CD4-positive, alpha-beta T cell treated with Interferon gamma for 1 hour (primary cell): Measurements from ENCODE around the gene TACC2.

Experiments used
- DNase-seq: peaks from one replicate; pipeline ENCODE4 v3.0.0-alpha.2; 2020

The TACC2 gene

DNA sequence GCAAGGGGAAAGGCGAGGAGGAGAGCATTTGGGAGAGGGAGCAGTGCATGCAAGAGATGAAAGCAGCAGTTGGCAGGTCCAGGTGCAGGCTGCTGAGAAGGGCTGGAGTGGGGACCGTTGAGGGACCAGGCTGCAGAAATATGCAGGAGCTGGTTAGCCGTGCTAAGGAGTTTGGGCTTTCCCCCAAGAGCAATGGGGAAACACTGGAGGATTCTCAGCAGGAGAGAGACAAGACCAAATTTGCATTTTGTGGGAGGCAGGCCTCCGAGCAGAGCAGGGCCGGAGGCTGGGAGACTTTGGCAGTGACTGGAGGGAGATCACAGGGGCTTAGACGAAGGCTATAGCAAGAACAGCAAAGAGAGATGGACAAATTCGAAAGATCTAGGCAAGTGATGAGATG is 293.9 kb downstream of the TACC2 start:
- no peak for DNase-seq

GRCh38 chr10:122285506-122286444 is 296.8 kb downstream of the TACC2 start:
- no peak for DNase-seq

DNA sequence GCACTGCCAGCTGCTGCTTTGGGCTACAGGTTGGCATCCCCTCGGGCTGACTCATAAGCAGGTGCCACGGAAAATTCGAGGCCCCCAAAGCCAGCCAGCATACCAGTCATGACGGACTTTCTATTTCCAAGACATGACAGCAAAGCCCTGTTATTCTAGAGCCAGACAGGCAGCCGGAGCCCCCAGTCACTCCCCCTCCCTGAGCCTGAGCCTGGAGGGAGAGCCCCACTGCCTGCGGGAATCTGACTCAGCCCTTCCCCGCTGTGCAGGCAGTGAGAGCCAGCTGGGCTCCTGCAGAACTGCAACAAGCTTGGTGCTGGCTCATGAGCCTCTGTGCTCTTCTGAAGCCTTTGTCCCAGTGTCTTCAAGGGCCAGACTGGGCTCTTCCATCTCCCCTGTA is 297.9 kb downstream of the TACC2 start:
- DNase-seq: no peak

DNA sequence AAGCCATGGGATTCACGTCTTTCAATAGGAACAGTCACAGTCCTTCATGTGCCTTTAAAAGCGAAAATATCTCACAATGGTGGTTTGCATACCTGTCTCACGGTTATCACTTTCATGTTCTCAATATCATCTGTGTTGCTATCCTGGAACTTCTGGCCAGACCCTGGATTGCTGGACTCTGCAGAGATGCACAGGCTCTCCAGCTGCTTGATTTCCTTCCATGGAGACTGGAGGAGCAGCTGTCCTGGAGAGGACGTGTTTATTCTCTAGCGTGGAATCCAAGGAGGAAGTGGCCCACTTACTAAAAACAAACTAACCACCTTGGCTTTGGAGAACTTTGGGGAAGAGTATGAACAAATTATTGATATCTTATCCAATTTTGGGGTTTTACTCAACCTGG is 298.6 kb downstream of the TACC2 start:
- DNase-seq: no peak

- DNase-seq: no peak
Observed at GRCh38 chr10:122288262-122288661, 299.3 kb downstream of the TACC2 start.

DNA sequence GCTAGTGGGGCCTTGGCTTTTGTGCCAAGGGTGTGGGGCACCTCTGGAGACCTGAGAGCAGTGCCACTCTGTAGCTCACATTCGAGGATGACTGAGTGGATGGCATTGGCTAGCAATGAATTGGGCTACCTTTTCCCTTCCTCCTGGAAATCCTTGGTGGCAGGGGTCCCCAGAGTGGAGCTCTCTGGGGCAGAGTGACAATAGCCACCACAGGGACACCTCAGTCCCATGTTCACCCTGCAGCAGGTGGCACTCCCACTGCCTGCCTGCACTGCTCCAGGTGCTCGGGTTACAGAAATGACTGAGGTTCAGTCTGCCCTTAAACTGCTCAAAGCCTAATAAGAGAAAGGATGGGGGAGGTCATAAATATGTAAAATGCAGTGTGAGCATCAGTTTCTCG is 300.0 kb downstream of the TACC2 start:
- no peak for DNase-seq

DNA sequence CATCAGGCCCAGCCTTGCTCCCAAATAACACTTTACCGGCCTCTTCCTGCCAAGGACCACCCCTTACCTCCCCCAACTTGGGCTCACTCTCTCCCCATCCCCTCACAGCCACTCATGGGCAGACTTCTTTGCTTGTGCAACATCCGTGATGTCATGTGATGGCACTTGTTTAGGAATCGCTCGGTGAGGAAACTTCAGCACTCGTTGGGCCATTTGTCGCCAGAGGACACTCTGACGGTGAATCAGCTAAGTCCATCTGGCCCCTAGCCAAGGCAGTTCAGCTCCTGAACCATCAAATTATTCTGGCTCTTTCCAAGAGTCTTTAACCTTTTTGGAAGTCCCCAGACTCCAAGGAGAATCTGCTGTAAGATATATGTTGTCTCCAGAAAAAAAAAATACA is 301.4 kb downstream of the TACC2 start:
- no peak for DNase-seq

DNA sequence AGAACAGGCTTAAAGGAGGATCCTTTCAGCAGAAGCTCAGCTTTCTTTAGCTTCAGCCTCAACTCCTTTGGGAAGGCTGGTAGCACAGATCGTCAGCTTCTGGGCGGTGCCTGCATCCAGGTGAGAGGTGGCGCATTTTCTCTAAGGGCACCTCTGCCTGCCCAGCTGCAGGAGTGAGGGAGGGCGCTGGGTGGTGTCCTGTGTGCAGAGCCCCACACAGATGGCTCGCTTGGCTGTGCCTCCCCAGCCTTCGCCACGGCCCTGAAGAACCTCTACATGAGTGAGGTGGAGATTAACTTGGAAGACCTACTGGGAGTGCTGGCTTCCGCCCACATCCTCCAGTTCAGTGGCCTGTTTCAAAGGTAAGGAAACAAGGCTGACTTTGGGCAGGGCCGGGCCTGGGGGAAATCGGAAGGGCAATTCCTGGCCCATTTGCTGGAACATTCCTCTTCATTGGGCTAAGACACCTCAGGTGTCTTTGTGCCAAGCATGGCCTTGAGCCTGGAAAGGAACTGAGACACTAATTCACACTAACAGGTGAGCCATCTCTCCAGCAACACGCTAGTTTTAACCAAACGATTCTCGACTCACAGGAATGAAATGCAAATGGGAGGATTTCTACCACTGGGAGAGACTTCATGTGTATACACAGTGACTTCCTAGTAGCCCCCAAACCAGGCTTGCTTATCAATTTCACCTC is 302.0 kb downstream of the TACC2 start:
- no peak for DNase-seq

DNA sequence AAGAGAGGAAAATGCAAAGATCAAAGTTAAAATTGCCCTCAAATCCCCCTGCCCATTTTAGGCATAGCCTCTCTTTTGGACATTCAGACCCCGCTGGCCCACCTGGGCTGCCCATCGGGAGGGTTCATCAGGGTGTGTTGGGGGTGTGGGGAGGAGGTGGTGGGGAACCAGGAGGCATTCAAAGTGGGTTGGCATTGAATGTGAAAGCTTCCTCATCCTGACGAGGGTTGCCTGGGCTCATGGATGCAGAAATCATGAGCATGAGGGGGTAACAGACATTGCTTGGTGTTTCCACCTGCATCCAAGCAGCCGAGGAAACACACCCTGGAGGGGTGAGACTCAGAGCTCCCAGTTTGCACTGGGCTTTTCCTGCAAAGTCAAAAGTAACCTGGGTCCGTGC is 302.8 kb downstream of the TACC2 start:
- DNase-seq: no peak

DNA sequence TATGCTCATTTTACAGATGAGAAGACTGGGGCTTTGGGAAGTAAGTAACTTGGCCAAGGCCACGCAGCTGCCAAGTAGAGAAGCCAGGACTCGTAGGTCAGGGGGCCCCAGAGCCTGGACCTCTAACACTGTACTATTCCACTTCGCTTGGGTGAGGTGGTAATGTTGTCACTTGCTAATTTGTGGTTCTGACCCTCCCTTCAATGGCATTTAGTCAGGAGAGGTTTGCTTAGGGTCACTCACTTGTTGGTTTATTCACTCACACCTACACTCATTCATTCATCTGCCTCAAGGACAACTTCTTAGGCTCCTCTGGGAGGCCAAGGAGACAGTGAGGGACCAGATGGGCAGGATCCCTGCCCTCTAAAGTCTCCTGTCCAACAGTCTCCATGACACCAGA is 303.4 kb downstream of the TACC2 start:
- no peak for DNase-seq

DNA sequence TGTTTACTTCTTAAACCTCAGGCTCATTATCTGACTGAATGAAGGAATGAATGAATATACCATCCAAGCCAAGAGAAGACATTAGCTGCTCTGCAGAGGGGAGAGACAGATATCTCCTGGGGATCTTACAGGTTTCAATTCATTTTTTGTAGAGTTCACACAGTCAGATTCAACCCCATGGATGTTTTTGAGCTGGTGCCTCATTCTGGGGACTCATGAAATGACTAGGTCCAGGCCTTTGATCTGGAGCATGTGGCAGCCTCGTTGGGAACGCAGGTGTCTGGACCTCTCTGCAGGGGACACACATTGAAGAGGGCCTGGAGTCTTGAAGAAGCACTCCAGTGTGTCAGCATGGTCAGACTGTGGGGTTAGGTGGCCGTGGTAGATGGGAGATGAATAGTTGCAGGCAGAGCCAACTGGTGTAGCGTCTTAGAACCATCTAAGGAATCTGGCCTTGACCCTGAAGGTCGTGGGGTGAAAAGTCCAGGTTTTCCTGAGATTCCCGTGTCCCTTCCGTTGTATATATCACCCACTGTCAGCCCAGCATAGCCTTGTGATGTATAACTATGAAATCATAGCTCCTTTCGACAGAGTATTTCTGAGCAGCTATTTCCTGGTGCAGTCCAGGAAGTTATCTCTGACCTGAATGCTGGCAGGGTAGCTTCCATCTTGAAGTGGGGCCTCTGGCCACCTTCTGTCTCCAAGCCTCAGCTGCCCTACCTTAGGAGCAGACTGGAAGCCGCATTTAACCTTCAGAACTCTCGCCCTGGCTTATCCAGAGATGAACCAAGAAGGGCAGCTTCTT is 304.4 kb downstream of the TACC2 start:
- no peak for DNase-seq

DNA sequence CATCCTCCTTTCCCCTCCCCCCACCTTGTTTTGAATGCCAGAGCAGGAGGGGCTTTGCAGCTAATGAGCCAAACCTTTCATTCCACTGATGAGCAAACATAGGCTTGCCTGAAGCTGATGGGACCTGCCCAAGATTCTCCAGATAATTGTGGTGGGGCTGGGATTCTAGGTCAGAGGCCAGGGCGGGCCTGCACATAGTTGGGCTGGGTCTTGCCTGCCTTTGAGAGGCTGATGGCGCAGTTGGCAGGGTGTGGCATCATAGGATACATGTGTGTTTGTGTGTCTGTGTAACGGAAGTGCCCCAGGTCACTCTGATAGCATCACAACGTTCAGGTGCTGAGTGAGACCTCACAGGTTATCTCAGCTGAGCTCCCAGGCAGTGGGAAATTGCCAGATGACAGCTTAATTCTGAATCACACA is 305.0 kb downstream of the TACC2 start:
- DNase-seq: no peak

GRCh38 chr10:122294511-122295450 is 305.8 kb downstream of the TACC2 start:
- no peak for DNase-seq

DNA sequence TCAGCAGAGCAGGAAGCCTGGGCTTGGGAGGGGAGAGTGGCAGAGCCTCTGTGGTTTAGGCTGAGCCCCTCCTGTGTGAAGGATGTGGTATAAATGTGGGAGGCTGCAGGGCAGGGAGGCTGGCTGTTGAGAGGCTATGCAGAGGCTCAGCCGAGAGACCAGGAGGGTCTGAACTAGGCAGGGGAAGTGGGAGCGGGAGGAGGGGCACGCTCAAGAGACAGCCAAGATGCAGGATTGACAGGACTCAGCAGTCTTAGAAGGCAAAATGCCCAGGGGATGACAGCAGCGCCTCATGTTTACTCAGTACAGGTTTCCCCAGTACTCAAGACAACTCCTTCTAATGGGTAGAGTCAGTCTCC is 306.5 kb downstream of the TACC2 start:
- no peak for DNase-seq

DNA sequence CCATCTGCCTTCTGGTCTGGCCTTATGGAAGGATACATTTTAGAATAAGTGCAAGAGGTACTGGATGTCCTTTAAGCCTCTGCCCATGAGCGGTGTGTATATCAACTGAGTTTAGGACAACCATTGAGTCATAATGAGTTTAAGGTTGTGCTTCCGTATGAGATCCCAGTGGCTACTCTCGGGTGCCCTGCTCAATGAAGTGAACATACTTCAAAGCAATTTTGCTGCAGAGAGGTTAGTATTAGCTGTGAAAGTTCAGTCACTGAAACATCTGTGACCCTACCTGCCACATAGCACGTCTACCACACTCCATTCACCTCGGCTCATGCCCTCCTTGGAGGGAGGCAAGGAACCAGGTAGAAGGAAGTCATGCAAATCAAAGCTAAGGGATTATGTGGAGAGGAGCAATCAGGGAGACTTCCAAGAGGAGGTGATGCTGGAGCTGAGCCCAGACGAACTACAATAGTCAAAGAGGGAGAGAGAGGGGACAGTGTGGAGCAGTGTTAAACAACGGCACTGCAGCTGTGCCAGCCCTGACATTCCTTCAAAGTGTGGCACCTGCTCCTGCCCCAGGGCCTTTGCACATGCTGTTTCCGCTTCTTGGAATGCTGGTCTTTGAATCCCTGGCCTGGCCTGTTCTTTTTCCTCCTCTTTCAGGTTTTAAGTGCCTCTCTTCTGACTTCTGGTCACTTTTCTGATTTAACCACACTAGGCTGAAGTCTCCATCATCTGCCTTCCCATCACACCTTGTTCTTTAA is 307.6 kb downstream of the TACC2 start:
- no peak for DNase-seq

DNA sequence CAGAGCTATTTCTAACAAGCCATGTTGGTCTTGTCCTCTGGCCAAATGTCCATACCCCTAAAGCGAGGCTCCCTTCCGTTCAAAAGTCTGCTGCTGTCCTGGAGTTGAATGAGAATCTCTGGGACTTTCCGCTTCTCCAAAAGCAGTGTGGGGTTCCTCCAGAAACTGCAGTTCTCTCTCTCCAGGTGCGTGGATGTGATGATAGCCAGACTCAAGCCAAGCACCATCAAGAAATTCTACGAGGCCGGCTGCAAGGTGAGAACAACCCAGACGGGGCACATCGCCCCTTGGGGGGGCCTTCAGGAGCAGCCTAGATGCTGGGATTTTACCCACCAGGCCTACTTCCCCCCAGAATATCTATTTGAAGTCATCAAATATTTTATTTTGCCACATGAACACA is 308.6 kb downstream of the TACC2 start:
- no peak for DNase-seq

DNA sequence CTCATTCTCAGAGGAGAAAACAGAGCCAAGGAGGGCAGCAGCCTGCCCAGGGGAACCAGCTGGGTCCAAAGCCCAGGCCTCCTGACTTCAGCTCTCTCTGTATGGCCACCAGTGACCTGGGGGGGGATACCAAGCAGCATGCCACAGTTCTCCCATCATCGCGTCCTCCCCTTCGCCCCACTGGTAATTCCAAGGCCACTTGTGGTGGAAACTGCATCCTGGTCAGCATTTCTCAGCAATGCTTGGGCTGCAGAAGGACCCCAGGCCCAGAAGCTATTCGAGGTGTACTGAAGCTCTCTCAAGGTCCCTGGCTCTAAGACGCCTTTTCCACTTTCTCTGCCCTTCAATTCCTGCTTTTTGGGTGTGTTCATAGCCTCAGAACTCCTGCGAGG is 309.2 kb downstream of the TACC2 start:
- DNase-seq: no peak

DNA sequence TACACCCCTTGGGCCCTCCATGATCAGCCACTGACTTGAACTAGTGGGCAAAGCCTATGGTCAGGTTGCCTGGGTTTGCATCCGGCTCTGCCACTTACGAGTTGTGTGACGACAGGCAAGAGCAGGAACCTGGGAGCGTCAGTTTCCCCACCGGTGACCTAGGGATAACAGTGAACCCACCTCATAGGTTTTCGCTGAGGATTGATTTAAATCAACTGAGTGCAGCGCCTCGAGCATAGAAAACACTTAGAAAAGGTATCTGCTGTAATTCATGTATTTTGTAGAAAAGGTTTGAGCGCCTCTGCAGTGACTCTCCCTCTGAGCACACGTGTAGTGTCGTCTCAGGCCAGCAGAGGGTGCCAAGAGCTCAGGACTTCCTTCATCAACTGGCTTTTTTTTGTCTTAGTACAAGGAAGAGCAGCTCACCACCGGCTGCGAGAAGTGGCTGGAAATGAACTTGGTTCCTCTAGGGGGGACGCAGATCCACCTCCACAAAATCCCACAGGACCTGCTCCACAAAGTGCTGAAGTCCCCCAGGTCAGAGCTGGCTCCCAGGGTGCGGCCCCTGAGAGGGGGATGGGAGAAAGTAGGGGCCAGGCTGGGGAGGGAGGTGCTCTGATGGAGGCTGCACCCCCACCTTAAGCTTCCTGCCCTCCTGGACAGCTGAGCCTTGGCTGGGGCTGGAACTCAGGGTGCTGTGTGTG is 309.8 kb downstream of the TACC2 start:
- DNase-seq: peak; percentile 46

DNA sequence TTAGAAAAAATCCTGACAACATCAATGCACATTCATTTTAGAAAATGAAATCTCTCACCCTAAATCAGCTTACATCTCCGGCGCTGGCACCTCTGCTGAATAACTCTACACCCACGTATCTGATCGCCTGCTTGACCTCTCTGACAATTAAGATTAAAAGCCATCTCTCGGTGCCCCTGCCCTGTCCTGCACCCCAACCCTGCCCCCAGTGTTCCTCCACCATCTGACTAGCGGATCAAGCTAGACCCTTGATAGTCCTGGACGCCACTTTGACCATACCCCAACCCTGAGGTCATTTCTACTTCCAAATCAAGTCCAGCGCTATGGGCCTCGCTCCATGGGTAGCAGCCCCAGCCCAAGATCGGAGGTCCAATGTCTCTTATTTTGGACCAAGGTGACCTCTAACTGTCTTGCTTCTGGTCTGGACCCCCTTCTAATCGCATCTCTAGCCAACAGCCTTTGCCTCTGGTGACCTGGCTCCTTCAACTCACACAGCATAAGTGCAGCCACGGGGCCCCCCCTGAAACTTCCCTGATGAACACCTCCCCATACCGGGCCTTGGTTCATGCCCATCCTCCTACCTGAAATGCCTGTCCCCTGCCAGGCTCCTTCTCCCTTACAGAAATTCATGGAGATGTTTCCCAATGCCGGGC is 310.6 kb downstream of the TACC2 start:
- no peak for DNase-seq

GRCh38 chr10:122301055-122301810 is 312.3 kb downstream of the TACC2 start:
- DNase-seq: no peak
